Stimulated activated CD4-positive, alpha-beta T cell treated with anti-CD3 and anti-CD28 coated beads, TNF-alpha, amount 100 ng/mL, for 48 hours (primary cell): ENCODE measurements around the gene ITPR1.
A peak's percentile ranks its signal among the peaks of the same experiment; 100 is the strongest.
"Not testable (repeated sequence)": the region's sequence is repeated elsewhere in the genome, so short reads cannot be mapped to it uniquely, and the experiment has no call there.

Source experiments
- DNase-seq, 3 donors: peaks; one replicate each; pipeline ENCODE4 v3.0.0-alpha.2; 2020; ENCODE audit warnings: low read depth in 3 of 3

Gene ITPR1

DNA sequence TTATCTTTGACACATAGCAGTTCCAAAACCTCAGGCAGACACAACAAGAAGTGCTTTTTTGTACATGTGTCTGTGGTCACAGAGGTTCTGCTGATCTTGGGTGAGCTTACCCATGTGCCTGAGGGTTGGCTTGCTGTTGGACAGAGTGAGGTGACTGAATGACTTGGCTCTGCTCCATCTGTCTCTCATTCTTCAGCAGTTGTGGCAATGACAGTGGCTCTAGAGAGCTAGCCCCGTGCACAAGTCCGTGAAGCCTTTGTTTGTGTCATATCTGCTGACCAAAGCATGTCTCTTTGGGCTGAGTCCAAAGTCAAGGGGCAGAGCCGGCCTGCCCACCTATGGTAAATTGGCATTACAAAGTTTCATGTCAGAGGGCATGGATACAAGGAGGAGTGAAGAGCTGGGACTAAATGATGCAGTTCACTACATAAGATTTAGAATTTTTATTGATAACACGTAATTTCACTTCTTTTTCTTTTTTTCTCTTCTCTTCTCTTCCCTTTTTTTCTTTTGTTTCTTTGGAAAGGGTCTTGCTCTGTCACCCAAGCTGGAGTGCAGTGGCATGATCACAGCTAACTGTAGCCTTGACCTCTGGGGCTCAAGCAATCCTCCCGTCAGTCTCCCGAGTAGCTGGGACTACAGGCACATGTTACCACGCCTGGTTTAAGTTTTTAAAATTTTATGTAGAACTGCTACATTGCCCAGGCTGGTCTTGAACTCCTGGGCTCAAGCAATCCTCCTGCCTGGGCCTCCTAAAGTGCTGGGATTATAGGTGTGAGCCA lies 77.9 kb downstream of the ITPR1 start:
- no peak for DNase-seq

DNA sequence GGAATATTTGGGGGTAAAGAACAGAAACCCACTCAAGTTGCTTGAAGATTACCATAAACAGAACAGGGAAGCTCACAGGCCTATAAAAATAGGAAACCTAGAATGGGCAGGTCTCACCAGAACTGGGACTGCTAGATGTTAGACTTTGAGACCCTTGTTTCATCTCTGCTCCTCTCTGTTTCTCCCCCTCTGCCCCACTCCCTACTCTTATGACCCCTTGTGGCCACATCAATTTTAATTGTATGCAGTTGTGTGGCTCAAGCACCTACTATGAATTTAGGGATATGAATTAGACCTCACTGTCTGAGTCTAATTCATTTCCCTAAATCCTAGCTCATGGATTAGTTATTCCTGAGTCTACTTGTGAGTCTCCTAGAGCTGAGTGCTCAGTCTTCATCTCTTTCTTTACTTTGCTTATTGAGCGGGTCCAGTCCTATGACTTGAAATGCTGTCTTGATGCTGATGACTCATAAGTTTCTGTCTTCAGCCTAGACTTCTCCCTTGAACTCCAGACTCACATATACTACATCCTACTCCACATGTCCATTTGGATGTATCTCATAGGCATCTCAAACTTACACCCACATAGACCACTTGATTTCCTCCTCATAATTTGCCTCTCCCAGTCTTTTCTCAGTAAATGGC lies 78.7 kb downstream of the ITPR1 start:
- DNase-seq: no peak

DNA sequence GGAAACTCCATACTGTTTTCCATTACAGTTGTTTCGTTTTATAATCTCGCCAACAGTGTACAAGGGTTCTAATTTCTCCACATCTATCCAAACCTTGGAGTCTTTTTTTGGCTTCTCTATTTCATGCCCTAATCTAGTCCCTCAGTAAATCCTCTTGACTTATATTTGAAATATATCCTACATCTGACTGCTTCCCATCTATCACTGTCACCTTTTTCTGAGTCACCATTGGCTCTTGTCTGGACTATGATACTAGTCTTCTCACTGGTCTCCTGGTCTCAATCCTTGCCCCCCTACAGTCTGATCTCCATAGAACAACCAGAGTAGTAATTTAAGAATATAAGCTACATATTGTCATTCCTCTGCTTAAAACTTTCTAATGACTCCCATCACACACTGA lies 80.0 kb downstream of the ITPR1 start:
- DNase-seq: no peak

DNA sequence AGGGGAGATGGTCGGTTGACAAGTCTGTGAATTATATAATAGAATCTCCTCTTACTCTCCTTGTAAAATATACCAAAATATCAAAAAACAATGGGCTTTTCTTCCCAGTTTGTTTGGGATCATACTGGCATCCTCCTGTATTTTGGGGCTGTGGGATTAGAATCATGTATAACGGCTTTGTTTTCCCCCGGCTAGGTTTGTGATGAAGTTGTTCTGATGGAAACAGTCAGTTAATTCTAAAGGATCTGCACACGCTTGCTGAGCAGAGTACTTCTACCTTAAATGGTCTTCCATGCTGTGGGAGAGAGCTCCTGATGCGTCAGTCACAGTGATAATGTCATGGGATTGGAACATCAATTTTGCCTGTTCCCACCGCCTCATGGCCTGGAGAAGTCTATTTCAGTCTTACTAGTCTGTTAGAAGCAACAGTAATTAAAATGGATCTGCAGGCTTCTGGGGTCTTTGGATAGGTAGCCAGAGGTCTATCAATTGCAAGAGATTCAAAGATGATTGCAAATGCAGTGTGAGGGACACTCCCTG lies 81.3 kb downstream of the ITPR1 start:
- DNase-seq: no peak

DNA sequence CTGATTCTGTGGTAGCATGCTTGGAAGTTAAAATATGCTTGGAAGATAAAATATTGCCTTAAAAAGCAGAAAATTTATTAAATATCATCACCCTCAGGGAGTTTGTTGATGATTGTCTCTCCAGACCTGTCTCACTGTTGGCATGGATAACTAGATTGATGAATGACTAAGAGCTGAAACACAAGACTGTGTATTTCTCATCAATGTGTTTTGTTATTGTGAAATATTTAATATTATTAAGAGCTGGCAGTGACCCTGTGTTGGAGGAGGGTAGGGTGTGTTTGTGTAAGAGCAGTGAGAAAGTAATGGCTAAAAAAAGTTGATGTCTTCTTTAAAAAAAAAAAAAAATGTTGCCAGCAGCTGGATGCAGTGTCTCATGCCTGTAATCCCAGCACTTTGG lies 82.2 kb downstream of the ITPR1 start:
- no peak for DNase-seq

DNA sequence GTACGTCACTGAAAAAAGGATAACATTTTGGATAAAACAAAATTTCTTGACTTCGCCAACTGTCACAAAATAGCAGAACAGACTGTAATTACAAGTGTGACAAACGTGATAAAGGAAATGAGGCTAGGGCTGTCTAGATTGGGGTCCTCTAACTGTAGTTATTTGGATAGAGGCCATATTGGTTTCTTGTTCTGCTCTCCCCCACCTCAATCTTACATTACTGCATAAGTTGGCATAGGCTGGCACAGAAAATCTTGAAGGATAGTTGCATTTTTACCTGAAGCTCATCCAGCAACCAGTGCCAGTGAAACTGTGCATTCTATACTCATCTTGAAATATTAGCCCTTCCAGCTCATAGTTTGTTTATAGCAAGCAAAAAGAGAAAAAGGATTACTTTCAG lies 84.6 kb downstream of the ITPR1 start:
- no peak for DNase-seq

DNA sequence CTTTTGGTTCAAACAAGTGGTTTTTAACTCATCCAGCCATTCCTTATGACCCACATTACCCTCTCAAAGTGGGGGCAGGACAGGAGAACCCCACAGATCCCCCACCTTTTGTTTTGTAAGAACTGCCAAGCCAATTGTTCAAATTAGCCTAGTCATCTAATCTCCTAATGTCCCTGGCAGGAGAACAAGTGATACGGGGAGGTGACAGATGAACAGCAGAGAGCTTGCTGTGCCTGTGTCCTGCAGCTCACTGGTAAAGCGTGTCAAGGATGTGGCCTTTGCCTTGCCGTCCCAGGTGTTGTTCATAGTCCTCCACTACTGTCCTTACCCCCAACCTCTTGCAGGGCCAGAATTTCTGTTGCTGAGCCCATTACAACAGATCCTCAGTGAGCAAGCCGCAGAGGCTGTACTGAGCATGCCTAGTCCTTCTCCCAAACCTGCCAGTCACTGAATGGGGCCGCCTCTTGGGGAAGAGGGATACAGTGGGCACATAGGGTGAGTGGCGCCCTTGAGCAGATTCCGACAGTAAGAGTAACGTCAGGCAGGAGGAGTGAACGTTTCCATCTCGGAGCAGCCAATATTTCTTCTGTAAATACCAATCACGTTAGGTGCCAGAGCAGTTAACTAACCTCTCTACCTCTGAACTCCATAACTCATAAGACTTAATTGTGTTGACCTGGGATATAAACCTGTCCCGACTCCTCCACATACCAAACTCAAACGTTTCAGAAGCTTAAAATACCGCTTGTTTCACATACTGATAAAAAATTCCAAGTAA lies 87.4 kb downstream of the ITPR1 start:
- DNase-seq: no peak

DNA sequence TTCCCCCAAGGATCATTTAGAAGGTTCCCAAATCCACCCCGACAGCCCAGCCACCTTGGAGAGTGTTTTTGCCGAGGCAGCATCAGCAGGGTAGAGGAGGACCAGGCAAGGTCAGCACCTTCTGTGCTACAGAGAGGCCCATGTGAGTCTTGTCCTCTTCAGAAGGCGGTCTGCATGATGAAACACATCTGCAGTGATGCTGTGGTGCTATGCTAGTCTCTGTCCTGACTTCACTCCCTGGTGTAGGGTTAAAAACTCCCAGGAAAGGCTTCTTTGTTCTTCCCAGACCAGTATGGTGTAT lies 87.9 kb downstream of the ITPR1 start:
- no peak for DNase-seq

DNA sequence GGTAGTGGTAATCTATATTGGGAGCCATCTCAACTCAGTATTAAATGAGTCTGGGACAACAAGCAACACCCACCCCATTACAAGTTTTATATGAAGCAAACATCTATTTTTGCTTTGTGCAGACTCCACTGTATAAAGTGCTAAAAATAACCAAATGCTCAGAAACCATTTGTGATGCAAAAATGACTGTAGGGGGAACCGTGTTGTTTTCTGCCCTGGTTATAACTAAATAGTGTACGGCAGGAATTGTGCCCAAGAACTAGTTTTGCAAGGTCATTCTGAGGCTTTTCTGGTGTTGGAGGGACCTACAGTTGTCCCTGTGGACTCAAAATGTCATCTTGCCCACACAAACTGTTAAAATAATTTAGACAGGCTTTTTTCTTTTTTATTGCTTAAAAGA lies 88.3 kb downstream of the ITPR1 start:
- no peak for DNase-seq

DNA sequence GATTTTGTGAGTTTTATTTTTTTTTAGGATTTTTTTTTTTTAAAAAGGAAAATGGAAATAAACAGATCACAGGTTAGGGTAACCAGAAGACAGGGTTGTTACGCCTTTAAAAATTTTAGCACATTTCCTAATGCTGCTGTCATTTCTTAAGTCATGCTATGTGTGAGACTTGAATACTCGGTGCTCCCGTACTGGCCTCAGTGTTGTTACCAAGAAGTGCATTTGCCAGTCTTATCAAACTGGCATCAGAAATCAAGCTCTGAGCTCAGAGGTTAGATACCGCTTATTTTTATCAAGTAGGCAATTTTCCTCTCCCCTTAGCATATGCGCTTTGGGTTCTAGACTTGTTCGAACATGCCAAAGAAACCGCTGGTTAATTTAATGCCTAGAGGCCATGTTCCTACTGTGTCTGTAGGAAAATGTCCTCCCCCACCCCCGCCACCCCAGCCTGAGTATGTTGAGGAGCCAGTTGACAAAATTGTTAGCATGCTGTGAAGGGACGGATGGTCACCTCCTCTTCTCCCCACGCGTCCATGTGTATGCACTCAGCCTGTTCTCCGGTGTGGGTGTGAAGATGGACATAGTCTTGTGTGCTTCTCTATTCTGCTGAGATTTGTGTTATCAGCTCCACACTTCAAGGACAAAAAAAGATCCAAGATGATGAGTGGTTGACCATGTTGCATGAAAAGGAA lies 88.9 kb downstream of the ITPR1 start:
- DNase-seq: no peak

DNA sequence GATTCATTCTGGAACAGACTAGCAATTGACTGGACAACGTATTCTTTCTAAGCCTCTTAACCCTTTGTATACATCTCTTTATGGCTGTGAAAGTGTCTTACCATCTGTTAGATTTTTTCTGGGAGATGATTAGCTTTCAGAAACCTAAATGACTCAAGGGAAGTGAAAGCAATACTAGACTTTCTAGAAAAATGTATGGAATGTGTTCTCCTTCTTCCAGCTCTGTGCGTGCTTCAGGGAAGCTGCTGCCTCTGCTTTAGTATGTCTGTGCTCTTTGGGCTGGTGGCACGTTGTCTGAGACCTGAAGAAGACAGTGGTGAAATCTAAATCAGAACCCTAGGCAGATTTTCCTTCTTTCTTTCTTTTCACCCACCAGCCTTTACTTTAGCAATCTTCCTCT lies 89.5 kb downstream of the ITPR1 start:
- DNase-seq: no peak

DNA sequence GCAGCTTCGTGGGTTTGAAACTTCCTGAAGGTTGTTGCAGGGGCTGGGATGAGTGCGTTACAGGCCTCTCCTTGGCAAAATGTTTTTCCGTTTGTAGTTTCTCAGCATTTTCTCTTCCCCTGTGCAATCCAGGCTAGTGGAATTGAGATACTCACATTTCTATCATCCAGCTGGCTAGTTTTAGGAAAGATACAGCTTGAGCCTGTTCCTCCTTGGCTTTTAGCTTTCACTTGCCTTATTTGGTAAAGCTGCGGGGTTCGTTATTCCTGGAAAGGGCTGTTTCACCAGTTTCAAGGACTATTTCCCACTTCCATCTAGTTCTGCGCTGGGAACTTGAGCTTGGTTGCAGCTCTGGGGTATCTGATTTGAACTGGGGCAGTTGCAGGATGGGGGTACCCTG lies 90.3 kb downstream of the ITPR1 start:
- no peak for DNase-seq

DNA sequence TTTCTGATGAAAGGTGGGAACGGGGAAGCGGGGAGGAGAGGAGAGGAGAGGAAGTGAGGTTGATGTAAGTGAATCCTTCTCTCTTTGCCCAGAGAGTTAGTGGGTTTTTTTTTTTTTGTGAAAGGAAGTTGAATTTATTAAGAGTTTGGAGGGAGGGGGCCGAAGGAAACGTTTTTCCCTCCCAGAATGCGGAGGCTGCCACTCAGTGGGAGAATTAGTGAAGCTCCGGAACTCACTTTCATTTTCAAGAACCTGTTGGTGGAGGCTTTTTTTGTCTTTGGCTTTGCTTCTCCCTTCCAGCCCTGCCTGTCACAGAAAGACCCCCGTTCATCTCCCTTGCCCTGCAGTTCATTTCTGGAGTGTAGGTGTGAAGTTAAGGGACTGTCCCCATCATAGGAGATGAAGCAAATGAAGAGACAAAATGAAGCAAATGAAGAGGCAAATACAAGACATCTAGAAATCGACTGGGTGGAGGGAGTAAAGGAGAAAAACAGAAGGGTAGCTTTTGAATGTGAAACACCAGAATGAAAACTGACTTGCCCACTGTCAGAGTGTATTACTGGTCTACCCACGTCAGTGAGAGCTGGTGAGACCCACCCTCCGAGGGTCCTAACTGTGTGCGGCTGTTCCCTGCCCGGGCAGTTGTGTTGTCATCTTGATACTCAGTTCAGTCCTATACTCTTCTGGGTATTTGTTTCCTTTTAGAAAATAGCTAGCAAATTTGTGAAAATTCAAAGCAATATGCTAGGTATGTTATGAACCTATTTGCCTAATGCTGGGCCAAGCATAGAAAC lies 91.5 kb downstream of the ITPR1 start:
- peak in 1 of 3 donors; percentile 8 for DNase-seq

DNA sequence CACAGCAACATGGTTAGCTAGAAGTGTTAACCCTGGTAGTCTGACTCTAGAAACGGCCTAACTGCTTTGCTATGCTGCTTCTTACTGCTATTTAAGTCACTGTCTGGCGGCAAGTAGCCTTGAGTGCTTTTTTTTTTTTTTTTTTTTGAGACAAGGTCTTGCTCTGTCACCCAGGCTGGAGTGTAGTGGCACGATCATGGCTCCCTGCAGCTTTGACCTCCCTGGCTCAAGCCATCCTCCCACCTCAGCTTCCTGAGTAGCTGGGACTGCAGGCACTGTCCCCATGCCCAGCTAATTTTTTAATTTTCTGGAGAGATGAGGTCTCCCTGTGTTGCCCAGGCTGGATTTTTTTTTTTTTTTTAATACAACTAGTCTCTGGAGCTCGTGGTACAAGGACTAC lies 93.2 kb downstream of the ITPR1 start:
- no peak for DNase-seq

DNA sequence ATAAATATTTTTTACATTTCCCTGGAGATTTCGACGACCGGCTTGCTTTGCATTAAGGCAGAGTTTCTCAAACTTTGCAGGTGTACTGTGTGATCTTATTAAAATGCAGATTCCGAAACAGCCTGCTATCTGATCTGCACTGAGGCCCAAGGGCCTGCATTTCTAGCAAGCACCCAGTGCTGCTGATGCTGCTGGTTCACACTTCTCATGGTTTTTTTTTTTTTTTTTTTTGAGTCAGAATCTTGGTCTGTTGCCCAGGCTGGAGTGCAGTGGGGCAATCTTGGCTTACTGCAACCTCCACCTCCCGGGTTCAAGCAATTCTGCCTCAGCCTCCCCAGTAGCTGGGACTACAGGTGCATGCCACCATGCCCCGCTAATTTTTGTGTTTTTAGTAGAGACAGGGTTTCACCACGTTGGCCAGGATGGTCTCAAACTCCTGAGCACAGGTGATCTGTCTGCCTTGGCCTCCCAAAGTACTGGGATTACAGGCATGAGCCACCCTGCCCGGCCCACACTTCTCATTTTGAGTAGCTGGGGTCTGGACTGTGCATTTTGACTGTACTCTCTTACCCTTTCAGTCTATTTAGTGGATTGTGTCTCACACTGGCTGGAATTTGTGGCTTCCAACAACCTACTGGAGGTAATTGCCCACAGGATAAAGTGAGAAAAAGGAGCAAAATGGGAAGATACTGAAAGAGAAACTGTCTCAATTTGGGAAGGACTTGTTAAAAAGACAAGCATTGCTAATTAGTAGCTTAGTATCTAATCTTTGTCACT lies 94.1 kb downstream of the ITPR1 start:
- no peak for DNase-seq

DNA sequence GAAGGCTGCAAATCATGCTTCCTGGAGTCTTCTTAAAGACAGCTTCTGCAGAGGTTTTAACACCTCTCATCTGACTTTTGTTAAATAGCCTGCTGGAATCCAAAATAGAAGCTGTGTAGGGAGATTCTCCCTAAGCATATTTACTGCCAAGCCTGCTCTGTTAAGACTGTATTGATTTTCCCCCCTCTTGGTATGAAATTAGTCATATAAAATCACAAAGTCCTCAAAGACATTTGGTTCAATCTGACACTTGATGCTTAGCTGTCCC lies 94.6 kb downstream of the ITPR1 start:
- no peak for DNase-seq

DNA sequence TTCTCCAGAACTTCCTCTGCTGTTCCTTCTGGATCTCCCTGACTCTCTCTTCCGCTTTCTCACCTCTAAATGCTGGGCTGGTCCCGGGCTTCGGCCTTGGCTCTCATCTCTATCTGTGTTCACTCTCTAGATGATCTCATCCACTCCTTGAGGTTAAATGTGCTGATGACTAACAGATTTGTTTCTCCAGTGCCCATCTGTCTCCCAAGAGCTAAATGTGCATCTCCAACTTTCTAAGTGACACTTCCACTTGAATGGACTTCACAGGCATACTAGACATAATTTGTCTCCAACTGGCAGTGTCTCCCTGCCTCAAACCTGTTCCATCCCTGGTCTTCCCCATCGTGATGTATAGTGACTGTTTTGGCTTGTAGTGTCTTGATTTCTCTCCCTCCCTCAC lies 95.3 kb downstream of the ITPR1 start:
- no peak for DNase-seq

DNA sequence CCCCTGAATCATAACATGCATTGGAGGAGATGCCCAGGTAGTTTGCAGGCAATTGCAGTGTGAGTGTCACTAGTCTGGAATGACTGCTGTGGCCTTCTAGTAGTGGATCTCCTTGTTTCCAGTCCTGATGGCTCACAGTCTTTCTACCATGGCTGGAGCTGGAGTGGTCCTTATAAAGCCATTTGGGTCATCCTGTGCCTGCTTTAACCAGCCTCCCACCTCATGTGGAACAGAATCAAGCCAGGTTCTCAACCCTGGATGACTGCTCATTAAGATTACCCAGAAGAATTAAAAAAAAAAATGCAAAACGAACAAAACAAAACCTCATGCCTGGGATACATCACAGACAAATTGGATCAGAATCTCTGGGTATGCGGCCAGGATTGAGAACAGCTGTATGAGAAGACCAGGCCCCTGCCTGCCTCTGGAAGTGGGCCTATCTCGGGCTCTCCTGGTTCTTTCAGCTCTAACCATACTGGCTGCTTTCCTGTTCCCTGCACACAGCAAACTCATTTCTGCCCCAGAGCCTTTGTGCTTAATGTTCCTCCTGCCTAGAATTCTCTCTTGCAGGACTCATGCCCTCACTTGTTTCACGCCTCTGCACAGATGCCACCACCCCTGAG lies 96.4 kb downstream of the ITPR1 start:
- no peak for DNase-seq

DNA sequence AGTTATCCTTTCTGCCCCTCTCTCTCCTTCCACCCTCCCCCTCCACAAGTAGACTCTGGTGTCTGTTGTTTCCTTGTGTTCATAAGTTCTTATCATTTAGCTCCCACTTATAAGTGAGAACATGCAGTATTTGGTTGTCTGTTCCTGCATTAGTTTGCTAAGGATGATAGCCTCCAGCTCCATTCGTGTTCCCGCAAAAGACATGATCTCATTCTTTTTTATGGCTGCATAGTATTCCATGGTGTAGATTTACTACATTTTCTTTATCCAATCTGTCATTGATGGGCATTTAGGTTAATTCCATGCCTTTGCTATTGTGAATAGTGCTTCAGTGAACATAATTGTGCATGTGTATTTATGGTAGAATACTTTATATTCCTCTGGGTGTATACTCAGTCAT lies 97.7 kb downstream of the ITPR1 start:
- DNase-seq: not testable (repeated sequence)

DNA sequence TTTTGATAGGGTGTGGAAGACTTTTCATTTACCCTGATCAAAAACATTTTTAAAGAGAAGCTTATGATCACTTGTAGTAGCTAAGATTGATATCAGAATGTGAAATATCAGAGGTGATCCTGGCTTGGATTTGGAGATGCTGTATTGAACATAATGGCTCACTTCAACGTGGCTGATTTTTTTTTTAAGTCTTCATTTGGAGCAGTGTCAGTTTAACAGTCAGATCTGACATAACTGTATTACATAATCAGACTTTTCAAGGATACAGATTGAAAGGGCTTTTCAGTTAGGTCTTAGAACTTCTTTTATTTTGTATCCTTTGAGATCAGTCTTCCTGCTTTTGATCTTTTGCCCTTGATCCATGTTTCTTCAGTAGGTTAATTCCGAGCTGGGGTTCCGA lies 98.5 kb downstream of the ITPR1 start:
- no peak for DNase-seq
